GM23338 (cell line): ENCODE results near the gene CRIP3. TPM values are rescaled to one million over a fixed set of nuclear protein-coding genes. Genes with fewer than 3 reads are reported as not detected.

Experiments
- ATAC-seq: fragments of 200-7000 bp; cut with Tn5 transposase; 3 replicates; pipeline ENCODE4 v1.9.1; 2020
- DNase-seq: peaks from one replicate; pipeline ENCODE4 v3.0.0-alpha.2; 2015; ENCODE audit warnings: low spot score
- H2AFZ ChIP-seq: fragments of 200-600 bp; sonication (generic); 2 replicates; pipeline ENCODE4 v1.8.0; 2016; ENCODE audit warnings: antibody characterized with exemption, mild to moderate bottlenecking, moderate library complexity
- H3F3A ChIP-seq: fragments of 200-600 bp; sonication (generic); replicated peaks from 2 replicates; pipeline ENCODE4 v1.8.0; 2017; ENCODE audit warnings: antibody characterized with exemption, mixed run types, low read depth
- H3K27ac ChIP-seq: fragments of 200-600 bp; sonication (generic); 2 replicates; pipeline ENCODE4 v1.6.1; 2016; ENCODE audit warnings: low read depth
- H3K27me3 ChIP-seq: fragments of 200-600 bp; sonication (generic); 2 replicates; pipeline ENCODE4 v1.8.0; 2016; ENCODE audit warnings: mild to moderate bottlenecking, mixed run types, moderate library complexity; ENCODE audit not compliant: insufficient read depth
- H3K36me3 ChIP-seq: fragments of 200-600 bp; sonication (generic); 2 replicates; pipeline ENCODE4 v1.8.0; 2016; ENCODE audit warnings: mild to moderate bottlenecking; ENCODE audit not compliant: insufficient read depth
- H3K4me1 ChIP-seq: fragments of 200-600 bp; sonication (generic); 2 replicates; pipeline ENCODE4 v1.8.0; 2016; ENCODE audit warnings: mild to moderate bottlenecking, moderate library complexity; ENCODE audit not compliant: insufficient read depth
- H3K4me2 ChIP-seq: fragments of 200-600 bp; sonication (generic); 2 replicates; pipeline ENCODE4 v1.7.1; 2017; ENCODE audit warnings: mixed run types
- H3K4me3 ChIP-seq: fragments of 200-600 bp; sonication (generic); 2 replicates; pipeline ENCODE4 v1.6.1; 2016; ENCODE audit warnings: mixed run types
- H3K79me2 ChIP-seq: fragments of 200-600 bp; sonication (generic); replicated peaks from 2 replicates; pipeline ENCODE4 v1.8.0; 2017; ENCODE audit warnings: mild to moderate bottlenecking; ENCODE audit not compliant: insufficient read depth
- H3K9me2 ChIP-seq: fragments of 200-600 bp; sonication (generic); 2 replicates; pipeline ENCODE4 v1.8.0; 2017; ENCODE audit not compliant: insufficient read depth
- H4K20me1 ChIP-seq: fragments of 200-600 bp; sonication (generic); replicated peaks from 2 replicates; pipeline ENCODE4 v1.8.0; 2017; ENCODE audit warnings: mild to moderate bottlenecking; ENCODE audit not compliant: insufficient read depth
- H3K27ac Mint-ChIP-seq: 2 replicates; pipeline ENCODE4 v1.8.0; 2020; ENCODE audit warnings: inconsistent platforms, mild to moderate bottlenecking, moderate library complexity, mixed read lengths
- H3K27me3 Mint-ChIP-seq: 3 replicates; pipeline ENCODE4 v1.8.0; 2022; ENCODE audit warnings: low read depth, mild to moderate bottlenecking, moderate library complexity, mixed read lengths, inconsistent platforms; ENCODE audit not compliant: insufficient read depth, poor library complexity
- H3K36me3 Mint-ChIP-seq: 3 replicates; pipeline ENCODE4 v1.8.0; 2021; ENCODE audit warnings: low read depth, mild to moderate bottlenecking, inconsistent platforms, moderate library complexity, mixed read lengths
- H3K4me1 Mint-ChIP-seq: 3 replicates; pipeline ENCODE4 v1.8.0; 2020; ENCODE audit warnings: mild to moderate bottlenecking, inconsistent platforms, mixed read lengths
- H3K4me3 Mint-ChIP-seq: 3 replicates; pipeline ENCODE4 v1.8.0; 2021; ENCODE audit warnings: moderate library complexity, mild to moderate bottlenecking, inconsistent platforms, mixed read lengths
- H3K9me3 Mint-ChIP-seq: 3 replicates; pipeline ENCODE4 v1.8.0; 2020; ENCODE audit warnings: moderate library complexity, mild to moderate bottlenecking, inconsistent platforms, mixed read lengths
- CREB1 ChIP-seq: fragments of 250-450 bp; sonication (Bioruptor Pico); IDR thresholded peaks from 2 replicates; pipeline ENCODE4 v1.5.0; 2020; ENCODE audit warnings: low read depth, mild to moderate bottlenecking, moderate library complexity
- EZH2phosphoT487 ChIP-seq: fragments of 200-600 bp; sonication (generic); IDR thresholded peaks from one replicate; pipeline ENCODE4 v1.8.1; 2018; ENCODE audit warnings: antibody characterized with exemption; ENCODE audit not compliant: unreplicated experiment
- JUNB ChIP-seq: IDR thresholded peaks from one replicate; pipeline ENCODE4 v1.6.1; 2016; ENCODE audit warnings: antibody characterized with exemption; ENCODE audit not compliant: unreplicated experiment
- NANOG ChIP-seq: IDR thresholded peaks from 2 replicates; pipeline ENCODE4 v1.6.1; 2016; ENCODE audit warnings: antibody characterized with exemption, borderline replicate concordance
- POLR2AphosphoS5 ChIP-seq: IDR thresholded peaks from 2 replicates; pipeline ENCODE4 v1.6.1; 2016; ENCODE audit warnings: antibody characterized with exemption, low read depth
- REST ChIP-seq: IDR thresholded peaks from one replicate; pipeline ENCODE4 v1.6.1; 2018; ENCODE audit warnings: antibody characterized with exemption; ENCODE audit not compliant: unreplicated experiment
- STAT1 ChIP-seq: IDR thresholded peaks from one replicate; pipeline ENCODE4 v1.6.1; 2016; ENCODE audit warnings: antibody characterized with exemption; ENCODE audit not compliant: unreplicated experiment
- ZNF114 ChIP-seq: fragments of 250-450 bp; sonication (Bioruptor Pico); IDR thresholded peaks from 2 replicates; pipeline ENCODE4 v1.5.0; 2020; ENCODE audit warnings: mild to moderate bottlenecking, moderate library complexity
- ZNF331 ChIP-seq: fragments of 250-450 bp; sonication (Bioruptor Pico); IDR thresholded peaks from 2 replicates; pipeline ENCODE4 v1.5.0; 2020; ENCODE audit warnings: low read depth, mild to moderate bottlenecking, moderate library complexity
- polyA plus RNA-seq: library from polyadenylated mRNA; unstranded; fragments of >200 nt; fragmentation: Nextera tagmentation; extraction: Ambion mirVana; gene quantifications from 2 replicates; pipeline ENCODE4 v1.2.1, GENCODE V29; 2016
- total RNA-seq: library from RNA; depleted of rRNA; stranded (reverse); fragments of >200 nt; shearing (Covaris generic); gene quantifications from 2 replicates; pipeline ENCODE4 v1.2.3, GENCODE V29; 2014
- TF ChIP-seq, protein P1 (sequence below), 2 experiments: fragments of 200-600 bp in 1 of 2; sonication (generic) in 1 of 2; conservative IDR thresholded peaks; 2 replicates each; pipeline versions ENCODE4 v1.5.1 to v1.6.1; 2016 to 2017; ENCODE audit warnings: antibody characterized with exemption in 2 of 2, low read depth in 2 of 2, mild to moderate bottlenecking in 2 of 2, moderate library complexity in 1 of 2
- TF ChIP-seq, protein P2 (sequence below): IDR thresholded peaks from 2 replicates; pipeline ENCODE4 v1.6.1; 2016; ENCODE audit warnings: antibody characterized with exemption

CRIP3 gene
- total and polyA plus RNA-seq, 2 experiments from 2014 or later = 22.0 to 36.0 TPM

- TF ChIP-seq ZNF331 (CRISPR knock-in tag) (no peak), NANOG (no peak), CREB1 (CRISPR knock-in tag) (no peak), POLR2AphosphoS5 (no peak)
- TF ChIP-seq, protein P1, sequence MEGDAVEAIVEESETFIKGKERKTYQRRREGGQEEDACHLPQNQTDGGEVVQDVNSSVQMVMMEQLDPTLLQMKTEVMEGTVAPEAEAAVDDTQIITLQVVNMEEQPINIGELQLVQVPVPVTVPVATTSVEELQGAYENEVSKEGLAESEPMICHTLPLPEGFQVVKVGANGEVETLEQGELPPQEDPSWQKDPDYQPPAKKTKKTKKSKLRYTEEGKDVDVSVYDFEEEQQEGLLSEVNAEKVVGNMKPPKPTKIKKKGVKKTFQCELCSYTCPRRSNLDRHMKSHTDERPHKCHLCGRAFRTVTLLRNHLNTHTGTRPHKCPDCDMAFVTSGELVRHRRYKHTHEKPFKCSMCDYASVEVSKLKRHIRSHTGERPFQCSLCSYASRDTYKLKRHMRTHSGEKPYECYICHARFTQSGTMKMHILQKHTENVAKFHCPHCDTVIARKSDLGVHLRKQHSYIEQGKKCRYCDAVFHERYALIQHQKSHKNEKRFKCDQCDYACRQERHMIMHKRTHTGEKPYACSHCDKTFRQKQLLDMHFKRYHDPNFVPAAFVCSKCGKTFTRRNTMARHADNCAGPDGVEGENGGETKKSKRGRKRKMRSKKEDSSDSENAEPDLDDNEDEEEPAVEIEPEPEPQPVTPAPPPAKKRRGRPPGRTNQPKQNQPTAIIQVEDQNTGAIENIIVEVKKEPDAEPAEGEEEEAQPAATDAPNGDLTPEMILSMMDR (conservative IDR thresholded peaks at IDR 0.05; ENCODE audit: low read depth in 2 of 2) = no peak
Measured at GRCh38 chr6:43273707-43274106, 34.9 kb downstream of the CRIP3 start (continued).

- no peaks in the 10 kb centered on the region for H3K79me2 ChIP-seq
- H3K27me3 ChIP-seq = peaks cover 88% of the 10 kb centered on the region
- no peak overlapping the region for H3K27ac Mint-ChIP-seq
- no peak overlapping the region for H3K4me3 Mint-ChIP-seq
- peaks cover 64% of the 10 kb centered on the region for H3K27me3 Mint-ChIP-seq
- H3K9me2 ChIP-seq = no peaks in the 10 kb centered on the region
- no peaks in the 10 kb centered on the region for H3K36me3 ChIP-seq
- no peaks in the 10 kb centered on the region for H3K9me3 Mint-ChIP-seq
- TF ChIP-seq, protein P1 (conservative IDR thresholded peaks at IDR 0.05; ENCODE audit: low read depth in 2 of 2) = no peak
- no peak for TF ChIP-seq STAT1
- no peak for TF ChIP-seq ZNF114 (CRISPR knock-in tag)
- no peak for TF ChIP-seq JUNB
- TF ChIP-seq EZH2phosphoT487 = no peak
- TF ChIP-seq ZNF331 (CRISPR knock-in tag) = no peak
- TF ChIP-seq REST = no peak
- TF ChIP-seq, protein P2, sequence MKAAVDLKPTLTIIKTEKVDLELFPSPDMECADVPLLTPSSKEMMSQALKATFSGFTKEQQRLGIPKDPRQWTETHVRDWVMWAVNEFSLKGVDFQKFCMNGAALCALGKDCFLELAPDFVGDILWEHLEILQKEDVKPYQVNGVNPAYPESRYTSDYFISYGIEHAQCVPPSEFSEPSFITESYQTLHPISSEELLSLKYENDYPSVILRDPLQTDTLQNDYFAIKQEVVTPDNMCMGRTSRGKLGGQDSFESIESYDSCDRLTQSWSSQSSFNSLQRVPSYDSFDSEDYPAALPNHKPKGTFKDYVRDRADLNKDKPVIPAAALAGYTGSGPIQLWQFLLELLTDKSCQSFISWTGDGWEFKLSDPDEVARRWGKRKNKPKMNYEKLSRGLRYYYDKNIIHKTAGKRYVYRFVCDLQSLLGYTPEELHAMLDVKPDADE = no peak
- no peaks in the 10 kb centered on the region for H4K20me1 ChIP-seq
- no peak for DNase-seq
- no peak overlapping the region for H3K27ac ChIP-seq
- H3K4me1 ChIP-seq = peaks cover 23% of the 10 kb centered on the region
- no peak for ATAC-seq
- no peak overlapping the region for H2AFZ ChIP-seq
- peaks cover 45% of the 10 kb centered on the region for H3K4me1 Mint-ChIP-seq
- H3K4me3 ChIP-seq = no peak overlapping the region
- H3K36me3 Mint-ChIP-seq = no peaks in the 10 kb centered on the region
- no peak overlapping the region for H3K4me2 ChIP-seq
- no peaks in the 10 kb centered on the region for H3F3A ChIP-seq
Measured at GRCh38 chr6:43271944-43272343, 36.7 kb downstream of the CRIP3 start.
